HG03342 (cell line): Measurements from ENCODE around the gene ASB6.

ENCODE experiments used
- ATAC-seq: cut with Tn5 transposase; IDR thresholded peaks from one replicate; pipeline ENCODE4 v1.9.1; 2021; ENCODE audit warnings: mild to moderate bottlenecking, moderate library complexity; ENCODE audit not compliant: unreplicated experiment

The ASB6 gene

GRCh38 chr9:129590466-129590865 lies 51.5 kb downstream of the ASB6 start:
- ATAC-seq = no peak

- ATAC-seq = no peak
These were observed 54.3 kb downstream of the ASB6 start for GRCh38 chr9:129587487-129588262.

GRCh38 chr9:129586685-129587084 lies 55.3 kb downstream of the ASB6 start:
- no peak for ATAC-seq

- ATAC-seq = no peak
These were observed 55.7 kb downstream of the ASB6 start for GRCh38 chr9:129586245-129586644.

GRCh38 chr9:129585352-129585751 lies 56.6 kb downstream of the ASB6 start:
- ATAC-seq = no peak
